B cell (primary cell): ENCODE results near the gene PCDH15. TPM values are rescaled to one million over a fixed set of nuclear protein-coding genes. Genes with fewer than 3 reads are reported as not detected.

Experiments
- ATAC-seq: fragments of 200-7000 bp; cut with Tn5 transposase; one replicate; pipeline ENCODE4 v1.10.0; 2021; ENCODE audit warnings: low read depth, mild to moderate bottlenecking, moderate number of reproducible peaks, moderate library complexity
- CTCF ChIA-PET: fragments of 350-600 bp; sonication (Branson Sonifier 250); formaldehyde crosslinking; loops from one replicate; lab custom pipeline; 2021; ENCODE audit warnings: antibody characterized with exemption, inconsistent platforms; lab: Charles Lee
- POLR2A ChIA-PET: fragments of 350-600 bp; sonication (Branson Sonifier 250); formaldehyde crosslinking; loops from one replicate; lab custom pipeline; 2021; ENCODE audit warnings: antibody characterized with exemption; lab: Charles Lee
- DNase-seq: peaks from one replicate; pipeline ENCODE4 v3.0.0; 2013
- H2AFZ ChIP-seq: 2 replicates; pipeline ENCODE4 v1.6.1; 2012; ENCODE audit warnings: mild to moderate bottlenecking, low read depth, low read length; ENCODE audit not compliant: insufficient read depth, poor library complexity, severe bottlenecking
- H3K27ac ChIP-seq, 2 donors: 1 replicate in 1 of 2; 2 replicates in 1 of 2; pipeline ENCODE4 v1.5.1; 2012 to 2013; ENCODE audit warnings: low read length in 2 of 2, mild to moderate bottlenecking in 2 of 2, moderate library complexity in 1 of 2
- H3K27me3 ChIP-seq, 4 experiments: fragments of 200-600 bp in 1 of 4; sonication (generic) in 1 of 4; replicated peaks in 1 of 4; 1 replicate in 2 of 4; 2 replicates in 2 of 4; pipeline versions ENCODE4 v1.6.1 to v1.7.0; 2013 to 2016; ENCODE audit warnings: low read length in 3 of 4, mild to moderate bottlenecking in 2 of 4, mixed read lengths in 1 of 4, moderate library complexity in 1 of 4; ENCODE audit not compliant: insufficient read depth in 4 of 4, control insufficient read depth in 3 of 4; ENCODE audit errors: control extremely low read depth in 1 of 4
- H3K36me3 ChIP-seq, 2 experiments: replicated peaks in 1 of 2; 1 replicate in 1 of 2; 2 replicates in 1 of 2; pipeline versions ENCODE4 v1.6.1 to v1.7.1; 2013; ENCODE audit warnings: low read length in 1 of 2; ENCODE audit not compliant: insufficient read depth in 2 of 2, control insufficient read depth in 1 of 2; ENCODE audit errors: control extremely low read depth in 1 of 2, extremely low read depth in 1 of 2
- H3K4me1 ChIP-seq, 2 donors: fragments of 200-600 bp in 1 of 2; sonication (generic) in 1 of 2; 1 replicate in 1 of 2; 2 replicates in 1 of 2; pipeline versions ENCODE4 v1.5.1 to v1.6.1; 2013 to 2017; ENCODE audit warnings: low read length in 2 of 2; ENCODE audit not compliant: control insufficient read depth in 2 of 2, insufficient read depth in 2 of 2
- H3K4me2 ChIP-seq: replicated peaks from 2 replicates; pipeline ENCODE3; 2012; ENCODE audit warnings: mild to moderate bottlenecking, low read depth, low read length; ENCODE audit not compliant: poor library complexity, severe bottlenecking
- H3K4me3 ChIP-seq, 5 experiments: fragments of 200-600 bp in 1 of 5; sonication (generic) in 1 of 5; 1 replicate in 3 of 5; 2 replicates in 2 of 5; pipeline versions ENCODE4 v1.5.1 to v1.7.0; 2011 to 2016; ENCODE audit warnings: low read length in 4 of 5, mild to moderate bottlenecking in 4 of 5, low read depth in 2 of 5, control low read depth in 1 of 5, moderate library complexity in 1 of 5; ENCODE audit not compliant: insufficient read depth in 1 of 5; ENCODE audit errors: control extremely low read depth in 1 of 5, extremely low read depth in 1 of 5
- H3K79me2 ChIP-seq: fragments of 200-600 bp; sonication (generic); one replicate; pipeline ENCODE4 v1.6.0; 2016; ENCODE audit warnings: low read length; ENCODE audit not compliant: control insufficient read depth, insufficient read depth
- H3K9ac ChIP-seq: fragments of 200-600 bp; sonication (generic); 2 replicates; pipeline ENCODE4 v1.6.1; 2017; ENCODE audit warnings: mild to moderate bottlenecking, low read length, moderate library complexity
- H3K9me3 ChIP-seq, 3 donors: one replicate each; pipeline versions ENCODE4 v1.6.1 to v1.7.1; 2013; ENCODE audit warnings: low read length in 2 of 3; ENCODE audit not compliant: control insufficient read depth in 2 of 3, insufficient read depth in 1 of 3; ENCODE audit errors: control extremely low read depth in 1 of 3
- H4K20me1 ChIP-seq: 2 replicates; pipeline ENCODE4 v1.6.0; 2012; ENCODE audit warnings: mild to moderate bottlenecking, low read length; ENCODE audit not compliant: insufficient read depth, control insufficient read depth, poor library complexity, severe bottlenecking
- H3K27ac Mint-ChIP-seq: one replicate; pipeline ENCODE4 v1.8.0; 2021; ENCODE audit warnings: mixed read lengths
- H3K27me3 Mint-ChIP-seq: one replicate; pipeline ENCODE4 v1.8.0; 2021; ENCODE audit warnings: mixed read lengths
- H3K4me1 Mint-ChIP-seq: one replicate; pipeline ENCODE4 v1.8.0; 2021; ENCODE audit warnings: mixed read lengths
- H3K4me3 Mint-ChIP-seq: one replicate; pipeline ENCODE4 v1.8.0; 2021; ENCODE audit warnings: mixed read lengths
- H3K9me3 Mint-ChIP-seq: one replicate; pipeline ENCODE4 v1.8.0; 2022; ENCODE audit warnings: mixed read lengths; ENCODE audit not compliant: insufficient read depth
- EZH2 ChIP-seq: IDR thresholded peaks from 2 replicates; pipeline ENCODE4 v1.6.1; 2012; ENCODE audit warnings: borderline replicate concordance, low read depth, mild to moderate bottlenecking, moderate library complexity, low read length; ENCODE audit not compliant: insufficient read depth, poor library complexity, severe bottlenecking
- WGBS: methylation state at CpG from one replicate; pipeline ENCODE4 v1.1.5; 2013; ENCODE audit warnings: missing lambda C conversion rate; ENCODE audit not compliant: insufficient coverage; 5-methylcytosine and 5-hydroxymethylcytosine counted together
- intact Hi-C: fragments of 100-400 bp; cut with micrococcal nuclease; formaldehyde crosslinking; loops from one replicate; pipeline ENCODE4 v1.10.0; 2022
- polyA plus RNA-seq: library from polyadenylated mRNA; depleted of rRNA; stranded (reverse); fragments of >200 nt; gene quantifications from 2 replicates; pipeline ENCODE4 v1.2.3, GENCODE V29; 2012
- total RNA-seq, 2 donors: library from RNA; stranded (reverse); fragments of 120-200 nt in 1 of 2; gene quantifications; 1 replicate in 1 of 2; 2 replicates in 1 of 2; pipeline versions ENCODE4 v1.2.3 to v1.2.4, GENCODE V29; 2013 to 2022
- TF ChIP-seq, protein P1 (sequence below): fragments of 200-600 bp; IDR thresholded peaks from one replicate; pipeline ENCODE4 v1.8.0; 2022; ENCODE audit warnings: antibody characterized with exemption, mild to moderate bottlenecking

PCDH15 gene
- total and polyA plus RNA-seq, 2 donors (not counting 1 experiment from before 2014, with no cell fraction given) = not detected

DNA sequence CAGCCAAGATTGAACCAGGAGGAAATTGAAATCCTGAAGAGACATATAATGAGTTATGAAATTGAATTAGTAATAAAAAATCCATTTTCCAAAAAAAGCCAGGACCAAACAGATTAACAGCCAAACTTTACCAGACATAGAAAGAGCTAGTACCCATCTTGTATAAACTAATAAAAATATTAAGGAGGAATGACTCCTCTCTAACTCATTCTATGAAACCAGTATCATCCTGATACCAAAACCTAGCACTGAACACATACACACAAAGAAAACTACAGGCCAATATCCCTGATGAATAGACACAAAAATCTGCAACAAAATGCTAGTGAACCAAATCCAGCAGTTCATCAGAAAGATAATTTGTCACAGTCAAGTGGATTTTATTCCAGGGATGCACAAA, 140.6 kb downstream of the PCDH15 start:
- peaks cover 0 to 3% (median 0%) of the 10 kb centered on the region in 3 donors for H3K9me3 ChIP-seq
- no peak overlapping the region for H3K4me2 ChIP-seq
- no peaks in the 10 kb centered on the region for H3K27me3 ChIP-seq
- no peaks in the 10 kb centered on the region for H3K4me1 Mint-ChIP-seq
- H3K27me3 Mint-ChIP-seq = no peaks in the 10 kb centered on the region
- no peak overlapping the region for H3K9ac ChIP-seq
- no peak overlapping the region for H3K27ac Mint-ChIP-seq
- H3K36me3 ChIP-seq = no peaks in the 10 kb centered on the region
- DNase-seq = no peak
- no peaks in the 10 kb centered on the region for H3K4me1 ChIP-seq
- TF ChIP-seq, protein P1, sequence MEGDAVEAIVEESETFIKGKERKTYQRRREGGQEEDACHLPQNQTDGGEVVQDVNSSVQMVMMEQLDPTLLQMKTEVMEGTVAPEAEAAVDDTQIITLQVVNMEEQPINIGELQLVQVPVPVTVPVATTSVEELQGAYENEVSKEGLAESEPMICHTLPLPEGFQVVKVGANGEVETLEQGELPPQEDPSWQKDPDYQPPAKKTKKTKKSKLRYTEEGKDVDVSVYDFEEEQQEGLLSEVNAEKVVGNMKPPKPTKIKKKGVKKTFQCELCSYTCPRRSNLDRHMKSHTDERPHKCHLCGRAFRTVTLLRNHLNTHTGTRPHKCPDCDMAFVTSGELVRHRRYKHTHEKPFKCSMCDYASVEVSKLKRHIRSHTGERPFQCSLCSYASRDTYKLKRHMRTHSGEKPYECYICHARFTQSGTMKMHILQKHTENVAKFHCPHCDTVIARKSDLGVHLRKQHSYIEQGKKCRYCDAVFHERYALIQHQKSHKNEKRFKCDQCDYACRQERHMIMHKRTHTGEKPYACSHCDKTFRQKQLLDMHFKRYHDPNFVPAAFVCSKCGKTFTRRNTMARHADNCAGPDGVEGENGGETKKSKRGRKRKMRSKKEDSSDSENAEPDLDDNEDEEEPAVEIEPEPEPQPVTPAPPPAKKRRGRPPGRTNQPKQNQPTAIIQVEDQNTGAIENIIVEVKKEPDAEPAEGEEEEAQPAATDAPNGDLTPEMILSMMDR = no peak
- no peak for TF ChIP-seq EZH2
- no peaks in the 10 kb centered on the region for H3K79me2 ChIP-seq
- no peaks in the 10 kb centered on the region for H3K9me3 Mint-ChIP-seq
- no peak overlapping the region for H2AFZ ChIP-seq
- CTCF ChIA-PET = no interaction called here
- POLR2A ChIA-PET = no interaction called here
- no peaks in the 10 kb centered on the region for H4K20me1 ChIP-seq
- no peak overlapping the region for H3K4me3 ChIP-seq
- no peak overlapping the region for H3K27ac ChIP-seq
- no peak overlapping the region for H3K4me3 Mint-ChIP-seq
- no peak for ATAC-seq
- intact Hi-C loops = no loop called here

DNA sequence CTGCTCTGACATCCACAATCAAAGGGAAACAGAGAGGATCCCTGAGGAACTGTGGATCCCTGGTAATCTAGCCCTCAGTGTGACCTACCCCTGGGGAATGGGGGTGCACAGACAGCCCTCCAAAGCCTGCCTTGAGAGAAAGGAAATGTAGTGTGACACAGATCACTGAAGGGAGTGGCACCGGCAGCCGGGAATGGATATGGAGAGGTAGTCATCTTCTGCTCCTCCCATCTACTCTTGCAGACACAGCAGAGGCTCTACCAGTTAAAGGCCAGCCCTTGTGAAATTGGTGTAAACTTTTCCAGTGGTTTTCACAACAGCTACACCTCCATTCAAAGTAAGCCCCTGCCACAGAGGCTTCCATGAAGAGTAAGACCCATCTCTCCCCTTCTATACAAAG, 144.4 kb downstream of the PCDH15 start:
- ATAC-seq (no peak), DNase-seq (no peak)
- Histone ChIP-seq H2AFZ (no peak overlapping the region), H3K4me3 (no peak overlapping the region), H3K4me2 (no peak overlapping the region), H3K36me3 (no peaks in the 10 kb centered on the region), H3K9me3 (peaks cover 0 to 8% (median 0%) of the 10 kb centered on the region in 3 donors), H3K9ac (no peak overlapping the region), H3K4me1 (no peaks in the 10 kb centered on the region), H3K79me2 (no peaks in the 10 kb centered on the region), H4K20me1 (no peaks in the 10 kb centered on the region), H3K27me3 (no peaks in the 10 kb centered on the region), H3K27ac (no peak overlapping the region)
- POLR2A ChIA-PET = no interaction called here
- Mint-ChIP-seq H3K4me3 (no peak overlapping the region), H3K27me3 (no peaks in the 10 kb centered on the region), H3K9me3 (no peaks in the 10 kb centered on the region), H3K27ac (no peak overlapping the region), H3K4me1 (no peaks in the 10 kb centered on the region)
- intact Hi-C loops = no loop called here
- no CpG with 5 or more reads among the region's 2 CpGs for WGBS
- CTCF ChIA-PET = no interaction called here
- no peak for TF ChIP-seq EZH2
- TF ChIP-seq, protein P1 = no peak
